ENCODE results near the gene PTX4.
"Not testable (repeated sequence)": the region's sequence is repeated elsewhere in the genome, so short reads cannot be mapped to it uniquely, and the experiment has no call there.

Gene PTX4

DNA sequence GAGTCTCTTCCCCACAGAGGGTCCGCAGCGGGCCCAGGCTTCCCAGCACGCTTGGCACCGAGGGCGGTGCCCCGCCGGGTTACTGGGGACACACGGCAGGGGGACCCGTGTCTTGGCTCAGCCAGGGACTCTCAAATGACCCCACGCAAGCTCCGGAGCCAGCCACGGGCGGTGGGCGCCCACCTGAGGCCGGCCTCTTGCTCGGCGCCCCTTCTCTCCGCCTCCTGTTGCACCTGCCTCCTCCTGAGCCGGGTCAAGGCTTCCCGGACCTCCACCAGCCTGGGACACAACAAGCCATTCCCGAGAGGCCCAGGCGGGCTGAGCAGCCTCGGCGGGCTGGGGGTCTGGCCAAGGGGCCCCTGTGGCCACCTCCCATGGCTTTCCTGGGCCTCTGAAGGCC lies 46.0 kb downstream of the PTX4 start:
- no peak for DNase-seq

- DNase-seq, result no peak
Measured at GRCh38 chr16:1441391-1441829, 47.3 kb downstream of the PTX4 start.

DNA sequence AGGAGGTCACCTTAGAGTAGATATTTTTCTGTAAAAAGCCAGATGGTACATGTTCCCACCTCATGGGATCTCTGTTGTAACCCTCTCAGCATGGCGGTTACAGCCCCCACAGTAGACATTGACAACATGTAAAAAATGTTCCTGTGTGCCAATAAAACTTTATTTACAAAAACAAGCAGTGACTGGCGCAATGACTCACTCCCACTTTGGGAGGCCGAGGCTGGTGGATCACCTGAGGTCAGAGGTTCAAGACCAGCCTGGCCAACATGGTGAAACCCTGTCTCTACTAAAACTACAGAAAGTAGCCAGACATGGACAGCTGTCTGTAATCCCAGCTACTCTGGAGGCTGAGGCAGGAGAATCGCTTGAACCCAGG lies 49.1 kb downstream of the PTX4 start:
- DNase-seq, result not testable (repeated sequence)

- DNase-seq, result no peak
Measured at GRCh38 chr16:1439058-1439698, 49.6 kb downstream of the PTX4 start.

DNA sequence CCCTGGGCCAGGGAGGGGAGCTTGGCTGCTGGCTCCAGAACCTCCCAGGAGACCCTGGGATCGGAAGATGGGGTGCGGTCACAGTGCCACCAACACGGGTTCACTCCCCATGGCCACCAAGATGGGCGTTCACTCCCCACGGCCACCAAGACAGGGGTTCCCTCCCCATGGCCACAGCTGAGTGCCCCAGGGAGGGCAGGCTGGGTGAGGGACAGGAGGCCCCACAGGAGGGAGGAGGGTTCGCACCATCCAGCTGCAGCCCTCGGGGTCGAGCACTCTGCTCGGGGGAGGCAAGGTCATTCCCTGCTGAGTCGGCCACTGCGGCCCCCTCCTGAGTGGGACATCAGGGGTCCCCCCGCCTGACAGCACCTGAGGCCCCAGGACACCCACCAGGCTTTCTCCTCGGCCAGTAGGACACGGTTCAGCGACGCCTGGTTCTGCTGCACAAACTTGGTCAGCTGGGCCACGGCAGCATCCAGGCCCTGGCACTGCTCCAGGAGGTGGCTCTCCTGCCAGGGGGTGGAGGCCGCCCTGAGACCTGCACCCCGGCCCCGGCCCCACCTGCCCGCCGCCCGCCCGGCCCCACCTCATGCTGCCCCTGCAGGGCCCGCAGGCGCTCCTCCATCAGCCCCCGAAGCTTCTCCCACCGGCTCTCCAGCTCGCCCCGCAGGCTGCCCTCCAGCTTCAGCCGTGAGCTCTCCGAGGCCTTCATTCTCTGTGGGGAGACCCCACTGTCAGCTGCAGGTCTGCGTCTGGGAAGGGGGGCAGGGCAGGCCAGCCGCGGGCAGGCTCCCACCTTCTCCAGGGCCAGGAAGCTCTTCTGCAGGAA lies 50.3 kb downstream of the PTX4 start:
- DNase-seq, result no peak

GRCh38 chr16:1437606-1438005 lies 51.1 kb downstream of the PTX4 start:
- DNase-seq, result no peak

DNA sequence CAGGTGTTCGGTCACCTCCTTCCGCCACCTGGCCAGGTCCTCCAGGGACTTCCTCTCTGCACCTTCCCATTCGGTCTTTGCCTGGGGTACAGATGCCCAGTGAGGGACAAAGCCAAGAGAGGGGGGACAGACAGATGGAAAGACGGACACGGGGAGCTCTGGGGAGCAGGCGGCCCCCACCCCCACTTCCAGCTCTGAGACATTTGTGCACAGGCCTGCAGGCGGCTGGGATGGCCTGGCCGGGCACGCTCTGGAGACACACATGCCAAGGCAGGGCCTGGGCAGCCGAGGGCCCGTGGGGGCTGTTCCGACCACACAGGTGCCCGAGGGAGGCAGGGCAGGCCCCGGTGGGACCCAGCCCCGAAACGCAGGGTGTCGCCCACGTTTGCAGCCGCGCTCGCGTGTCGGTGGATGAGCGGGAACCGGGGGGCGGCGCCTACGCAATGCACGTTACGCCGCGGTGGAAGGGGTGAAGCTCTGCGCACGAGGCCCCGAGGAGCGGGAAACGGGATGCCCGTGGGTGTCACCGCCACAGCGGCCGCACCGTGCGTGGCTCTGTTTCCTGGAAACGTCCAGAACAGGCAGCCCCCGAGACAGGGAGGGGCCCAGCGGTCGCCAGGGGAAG lies 51.9 kb downstream of the PTX4 start:
- no peak for DNase-seq

DNA sequence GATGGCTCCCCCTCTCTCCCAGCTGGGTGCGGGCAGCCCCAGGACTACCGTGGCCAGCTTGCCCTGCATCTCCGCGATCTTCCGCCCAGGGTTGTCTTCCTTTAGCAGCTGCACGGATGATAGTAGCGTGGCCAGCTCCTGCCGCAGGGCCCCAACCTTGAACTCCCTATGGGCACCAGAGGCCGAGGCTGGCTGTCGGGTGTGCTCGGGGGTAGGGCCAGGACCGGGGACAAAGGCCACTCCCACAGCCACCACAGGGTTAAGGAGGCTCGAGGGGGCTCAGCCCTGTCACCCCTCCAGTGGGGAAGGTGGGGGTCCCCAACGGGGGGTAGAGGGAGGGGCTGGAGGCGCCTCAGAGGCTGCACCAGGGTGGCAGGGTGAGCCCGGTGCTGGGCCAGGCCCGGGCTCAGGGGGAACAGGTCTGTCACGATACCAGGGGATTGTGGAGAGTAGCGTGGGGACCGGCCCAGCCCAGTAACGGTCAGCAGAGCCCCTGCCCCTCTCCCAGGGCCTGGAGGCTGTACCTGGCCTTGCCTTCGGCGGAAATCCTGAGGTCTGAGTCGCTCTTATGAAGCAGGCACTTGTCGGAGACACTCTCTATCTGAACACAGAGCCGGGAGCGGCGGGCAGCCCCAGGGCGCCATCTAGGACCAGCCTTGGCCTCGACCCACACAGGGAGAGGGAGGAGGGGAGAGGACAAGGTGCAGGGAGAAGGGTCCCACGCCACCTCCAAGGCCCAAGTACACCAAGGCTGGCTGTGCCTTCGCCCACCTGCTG lies 52.6 kb downstream of the PTX4 start:
- no peak for DNase-seq

All from cortex of kidney (tissue), 1 donor.